ENCODE measurements around the gene PCYT1A. TPM values are rescaled to one million over a fixed set of nuclear protein-coding genes. Genes with fewer than 3 reads are reported as not detected.

PCYT1A gene
- total and polyA plus RNA-seq, 12 donors, result 21.0 to 121 (median 102) TPM

GRCh38 chr3:196323691-196324090 lies 36.2 kb upstream of the PCYT1A start:
- 51 to 57% methylated on average over 11 of the region's 11 CpGs for WGBS, 2 donors
- ATAC-seq (no peak), DNase-seq (peak in 1 of 2 donors; percentile 10)
- Histone ChIP-seq H3K9me3 (no peaks in the 10 kb centered on the region), H3K27me3 (no peaks in the 10 kb centered on the region), H3K27ac (no peak overlapping the region), H3K36me3 (no peaks in the 10 kb centered on the region), H3K4me1 (peaks cover 0 to 15% (median 0%) of the 10 kb centered on the region in 9 donors), H3K4me3 (no peak overlapping the region)
- TF ChIP-seq CTCF (IDR thresholded peaks at IDR 0.05), result peak in 1 of 9 donors; percentile 8
- intact Hi-C loops (cut with DNase I), result no loop called here

GRCh38 chr3:196323016-196323415 lies 35.5 kb upstream of the PCYT1A start:
- no peak for ATAC-seq
- H3K9me3 ChIP-seq, result no peaks in the 10 kb centered on the region
- H3K4me1 ChIP-seq, result peaks cover 0 to 16% (median 0%) of the 10 kb centered on the region in 9 donors
- TF ChIP-seq CTCF (IDR thresholded peaks at IDR 0.05), result no peak
- H3K4me3 ChIP-seq, result no peak overlapping the region
- WGBS, 2 donors, result 97 to 98% methylated on average over 4 of the region's 4 CpGs
- no peaks in the 10 kb centered on the region for H3K36me3 ChIP-seq
- intact Hi-C loops (cut with DNase I), result no loop called here
- DNase-seq, result no peak
- no peaks in the 10 kb centered on the region for H3K27me3 ChIP-seq
- no peak overlapping the region for H3K27ac ChIP-seq

GRCh38 chr3:196321162-196321561 lies 33.6 kb upstream of the PCYT1A start:
- DNase-seq, result no peak
- intact Hi-C loops (cut with DNase I), result no loop called here
- TF ChIP-seq CTCF (IDR thresholded peaks at IDR 0.05), result no peak
- 84 to 86% methylated on average over 11 of the region's 11 CpGs for WGBS, 2 donors
- H3K4me1 ChIP-seq, result peaks cover 0 to 16% (median 0%) of the 10 kb centered on the region in 9 donors
- no peaks in the 10 kb centered on the region for H3K9me3 ChIP-seq
- no peaks in the 10 kb centered on the region for H3K36me3 ChIP-seq
- no peak for ATAC-seq
- no peak overlapping the region for H3K27ac ChIP-seq
- no peak overlapping the region for H3K4me3 ChIP-seq
- no peaks in the 10 kb centered on the region for H3K27me3 ChIP-seq

- intact Hi-C loops (cut with DNase I), result no loop called here
- 46 to 67% methylated on average over 3 of the region's 3 CpGs for WGBS, 2 donors
These were observed 32.6 kb upstream of the PCYT1A start for GRCh38 chr3:196320137-196320536.

More at GRCh38 chr3:196320137-196320536, 32.6 kb upstream of the PCYT1A start:
- Histone ChIP-seq H3K4me1 (peaks cover 0 to 16% (median 0%) of the 10 kb centered on the region in 9 donors), H3K36me3 (peaks cover 0 to 6% (median 0%) of the 10 kb centered on the region in 9 donors), H3K27me3 (no peaks in the 10 kb centered on the region), H3K4me3 (no peak overlapping the region), H3K27ac (peak overlapping the region in 2 of 10 donors; percentile 16 to 41), H3K9me3 (no peaks in the 10 kb centered on the region)
- no peak for TF ChIP-seq CTCF (IDR thresholded peaks at IDR 0.05)
- ATAC-seq, result no peak
- no peak for DNase-seq
